AG10803 (cell line): ENCODE data around the gene ERF.

Source experiments
- DNase-seq: peaks from one replicate; pipeline ENCODE4 v3.0.0; 2010; ENCODE audit warnings: low read depth
- H3K4me3 ChIP-seq: 2 replicates; pipeline ENCODE4 v1.5.1; 2011; ENCODE audit warnings: mild to moderate bottlenecking, low read length, control low read depth
- CTCF ChIP-seq: conservative IDR thresholded peaks from 2 replicates; pipeline ENCODE4 v1.5.1; 2011; ENCODE audit warnings: mild to moderate bottlenecking, low read length, control low read depth, inconsistent platforms

The ERF gene

DNA sequence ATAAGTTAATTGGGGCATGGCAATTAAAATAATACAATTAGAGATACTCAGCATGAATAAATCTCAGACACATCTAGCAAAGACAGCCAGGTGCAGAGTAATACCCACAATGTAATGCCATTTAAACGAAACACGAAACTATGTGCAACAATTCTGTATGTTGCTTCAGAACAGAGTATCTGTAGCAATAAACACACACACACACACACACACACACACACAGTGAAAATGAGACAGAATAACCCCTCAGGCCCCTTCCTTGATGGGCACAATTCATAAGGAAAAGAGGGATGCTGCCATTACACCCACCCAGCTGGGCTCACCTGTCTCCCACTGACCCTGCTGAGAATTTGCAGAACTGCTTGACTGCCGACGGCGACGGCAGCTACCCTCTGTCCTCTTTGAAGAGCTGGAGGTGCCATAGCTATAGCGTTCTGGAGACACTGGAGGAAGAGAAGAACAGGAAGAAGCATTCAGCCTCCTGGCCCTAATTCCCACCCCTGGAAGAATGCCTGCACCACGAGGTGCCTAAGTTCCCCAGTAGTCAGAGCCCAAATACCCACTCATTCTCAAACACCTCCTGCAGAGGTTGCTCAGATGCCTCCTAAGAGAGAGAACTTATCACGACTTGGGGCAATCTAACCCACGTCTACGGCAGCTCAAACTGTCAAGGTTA lies 40.0 kb downstream of the ERF start:
- no peak for TF ChIP-seq CTCF
- DNase-seq, result no peak
- H3K4me3 ChIP-seq, result no peak overlapping the region

DNA sequence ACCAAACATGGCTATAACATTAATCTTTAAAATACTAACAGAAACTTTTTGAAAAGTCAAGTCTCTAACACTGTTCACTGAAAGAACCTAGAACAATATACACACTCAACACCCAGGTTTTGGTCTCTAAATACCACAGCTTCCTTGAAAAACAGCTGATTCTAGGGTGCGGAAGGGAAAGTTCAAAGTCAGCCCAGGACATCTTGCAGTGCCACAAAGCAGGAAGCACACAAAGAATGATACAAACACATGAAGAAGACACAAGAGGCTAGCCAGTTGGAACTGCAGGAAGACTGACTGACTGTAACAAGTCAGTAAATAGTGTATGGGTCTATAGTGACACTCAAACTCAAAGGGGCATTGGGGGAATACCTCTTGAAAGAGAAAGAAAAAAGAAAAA lies 42.0 kb downstream of the ERF start:
- no peak overlapping the region for H3K4me3 ChIP-seq
- TF ChIP-seq CTCF, result no peak

DNA sequence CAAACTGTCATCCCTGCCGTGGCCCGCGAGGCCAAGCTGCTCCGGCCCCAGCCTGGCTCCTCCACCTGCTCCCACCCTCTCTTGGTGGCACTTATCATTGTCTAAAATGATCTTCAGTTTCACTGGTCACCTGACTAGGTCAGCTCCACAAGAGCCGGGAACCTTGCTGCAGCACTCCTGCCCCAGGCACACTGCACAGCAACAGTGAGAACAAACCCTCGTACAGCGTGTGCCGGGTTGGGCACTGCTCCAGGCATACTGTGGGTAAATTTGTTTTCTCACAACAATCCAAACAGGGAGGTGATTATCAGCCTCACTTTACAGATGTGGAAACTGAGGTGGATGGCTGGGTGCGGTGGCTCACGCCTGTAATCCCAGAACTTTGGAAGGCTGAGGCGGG lies 46.3 kb downstream of the ERF start:
- no peak for TF ChIP-seq CTCF
- DNase-seq, result no peak
- no peak overlapping the region for H3K4me3 ChIP-seq

More for the DNA sequence above, 42.0 kb downstream of the ERF start:
- no peak for DNase-seq

DNA sequence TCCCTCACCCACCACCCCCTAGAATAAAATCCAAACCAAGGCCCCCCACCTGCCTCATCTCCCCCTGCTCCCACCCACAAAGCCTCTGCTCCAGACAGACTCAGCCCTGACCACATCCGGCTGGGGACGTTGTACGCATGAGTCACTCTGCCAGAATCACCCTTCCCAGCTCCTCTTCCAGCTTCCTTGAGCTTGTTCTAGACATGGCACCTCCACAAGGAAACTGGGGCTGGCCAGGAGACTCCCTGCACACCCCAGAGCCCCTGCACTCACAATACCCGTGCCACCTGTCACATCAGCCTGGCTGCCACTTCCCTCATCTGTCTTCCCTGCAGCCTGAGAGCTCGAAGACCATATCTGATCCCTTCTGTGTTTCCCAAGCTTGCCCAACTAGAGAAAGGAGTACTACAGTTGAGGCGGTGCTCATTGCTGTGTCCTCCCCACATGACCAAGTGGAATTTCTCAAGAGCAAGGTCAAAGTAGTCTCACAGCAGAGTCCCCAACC lies 47.1 kb downstream of the ERF start:
- DNase-seq, result peak; percentile 76
- H3K4me3 ChIP-seq, result no peak overlapping the region
- no peak for TF ChIP-seq CTCF

DNA sequence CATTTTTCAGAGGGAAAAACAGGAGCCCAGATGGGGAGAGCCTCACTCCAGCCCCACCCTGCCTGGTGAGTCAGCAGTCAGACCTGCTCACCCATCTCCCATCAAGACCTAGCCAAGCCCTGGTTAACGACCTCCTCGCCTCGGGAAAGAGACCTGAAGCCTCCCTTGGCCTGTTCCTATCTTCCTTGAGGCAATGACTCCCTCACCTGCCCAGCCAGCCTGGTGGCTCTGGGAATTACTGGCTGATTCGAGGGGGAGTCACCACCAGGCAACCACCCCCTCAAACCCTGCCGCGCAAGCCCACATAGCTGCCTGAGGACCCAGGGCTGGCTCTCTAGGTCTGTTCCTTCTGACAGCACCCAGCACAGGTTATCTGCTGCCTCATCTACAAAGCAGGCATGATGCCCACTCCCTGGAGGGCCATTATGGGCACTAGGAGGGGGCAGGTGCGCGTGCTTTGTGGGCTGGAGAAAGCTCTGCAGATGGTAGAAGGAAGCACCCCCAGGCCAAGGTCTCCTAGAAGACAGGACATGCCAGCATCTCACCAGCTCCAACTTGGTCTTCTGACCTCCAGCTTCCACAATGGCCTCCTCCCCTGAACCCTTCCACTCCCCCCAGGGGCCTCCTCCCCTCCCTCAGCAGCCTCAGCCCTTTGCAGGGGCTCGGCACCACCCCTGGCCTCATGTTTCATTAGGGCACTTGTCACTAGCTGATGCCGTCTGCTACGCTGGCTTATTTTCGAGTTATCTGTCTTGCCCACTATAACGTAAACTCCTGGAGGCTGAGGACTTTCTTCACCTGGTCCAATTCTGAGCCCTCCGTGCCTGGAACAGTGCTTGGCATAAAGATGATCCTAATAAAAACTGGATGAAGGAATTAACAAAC lies 47.8 kb downstream of the ERF start:
- peak; percentile 36 for DNase-seq
- no peak for TF ChIP-seq CTCF
- H3K4me3 ChIP-seq, result no peak overlapping the region

DNA sequence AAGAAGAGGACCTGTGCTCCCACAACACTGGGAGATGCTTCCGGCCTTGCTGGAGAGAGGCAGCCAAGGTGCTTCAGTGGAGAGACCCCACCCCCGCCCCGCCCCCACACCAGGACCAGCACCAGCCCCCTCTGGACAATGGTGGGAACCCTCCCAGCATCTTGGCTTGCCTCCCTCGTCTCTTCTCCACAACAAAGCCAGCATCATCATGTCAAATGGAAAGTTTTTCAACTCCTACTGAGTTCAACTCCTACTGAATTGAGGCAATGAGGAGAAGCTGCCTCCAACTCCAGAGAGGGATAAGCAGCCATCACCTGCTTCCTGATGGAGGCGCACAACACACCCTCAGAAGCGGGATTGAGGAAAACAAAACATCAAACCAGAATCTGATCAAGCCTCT lies 50.3 kb downstream of the ERF start:
- no peak for DNase-seq
- H3K4me3 ChIP-seq, result no peak overlapping the region
- TF ChIP-seq CTCF, result no peak
